Adipocyte (in vitro differentiated cells): ENCODE data around the gene PTPN6.

ENCODE experiments used
- DNase-seq: peaks from one replicate; pipeline ENCODE4 v3.0.0-alpha.2; 2015; ENCODE audit warnings: low read depth
- H3K27me3 ChIP-seq: replicated peaks from 2 replicates; pipeline ENCODE4 v1.7.0; 2013; ENCODE audit warnings: mild to moderate bottlenecking, low read length, moderate library complexity; ENCODE audit not compliant: control insufficient read depth, insufficient read depth
- H3K36me3 ChIP-seq: 2 replicates; pipeline ENCODE4 v1.7.0; 2013; ENCODE audit warnings: low read length, mild to moderate bottlenecking, moderate library complexity; ENCODE audit not compliant: control insufficient read depth, insufficient read depth, severe bottlenecking
- H3K4me1 ChIP-seq: 2 replicates; pipeline ENCODE4 v1.7.0; 2013; ENCODE audit warnings: mild to moderate bottlenecking, low read length, moderate library complexity; ENCODE audit not compliant: control insufficient read depth, insufficient read depth
- H3K4me3 ChIP-seq: 2 replicates; pipeline ENCODE4 v1.7.0; 2013; ENCODE audit warnings: mild to moderate bottlenecking, low read length, moderate library complexity
- H3K9ac ChIP-seq: 2 replicates; pipeline ENCODE4 v1.7.0; 2013; ENCODE audit warnings: mild to moderate bottlenecking, low read length, moderate library complexity
- H3K9me3 ChIP-seq: 2 replicates; pipeline ENCODE4 v1.7.0; 2013; ENCODE audit warnings: mild to moderate bottlenecking, low read length, moderate library complexity; ENCODE audit not compliant: control insufficient read depth

PTPN6 gene

GRCh38 chr12:6981152-6982052 is 30.2 kb downstream of the PTPN6 start:
- DNase-seq = no peak
- H3K9ac ChIP-seq = peak overlapping the region; percentile 18
- peaks cover 89% of the 10 kb centered on the region for H3K36me3 ChIP-seq
- H3K4me3 ChIP-seq = no peak overlapping the region
- no peaks in the 10 kb centered on the region for H3K27me3 ChIP-seq
- H3K4me1 ChIP-seq = peaks cover 12% of the 10 kb centered on the region
- no peaks in the 10 kb centered on the region for H3K9me3 ChIP-seq

DNA sequence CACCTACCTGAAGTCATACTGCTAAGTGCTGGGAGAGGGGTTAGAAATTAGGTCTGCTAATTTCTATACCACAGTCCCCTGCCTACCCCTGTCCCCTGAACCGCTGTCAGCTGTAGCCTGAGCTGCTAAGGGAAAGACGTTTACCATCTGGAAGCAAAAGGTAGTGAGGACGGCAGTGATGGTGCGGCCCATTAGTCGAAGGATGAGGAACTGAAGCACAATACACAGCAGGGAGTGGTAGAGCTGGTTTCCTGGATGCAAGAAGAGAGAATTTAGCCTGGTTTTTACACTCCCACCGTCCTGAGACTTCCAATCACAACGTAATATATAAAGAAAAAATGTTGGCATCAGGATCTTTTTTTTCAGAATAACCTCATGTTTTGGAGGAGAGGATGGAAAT is 31.4 kb downstream of the PTPN6 start:
- no peak for DNase-seq
- Histone ChIP-seq H3K36me3 (peaks cover 86% of the 10 kb centered on the region), H3K4me3 (no peak overlapping the region), H3K9ac (no peak overlapping the region), H3K9me3 (no peaks in the 10 kb centered on the region), H3K4me1 (peaks cover 12% of the 10 kb centered on the region), H3K27me3 (no peaks in the 10 kb centered on the region)

DNA sequence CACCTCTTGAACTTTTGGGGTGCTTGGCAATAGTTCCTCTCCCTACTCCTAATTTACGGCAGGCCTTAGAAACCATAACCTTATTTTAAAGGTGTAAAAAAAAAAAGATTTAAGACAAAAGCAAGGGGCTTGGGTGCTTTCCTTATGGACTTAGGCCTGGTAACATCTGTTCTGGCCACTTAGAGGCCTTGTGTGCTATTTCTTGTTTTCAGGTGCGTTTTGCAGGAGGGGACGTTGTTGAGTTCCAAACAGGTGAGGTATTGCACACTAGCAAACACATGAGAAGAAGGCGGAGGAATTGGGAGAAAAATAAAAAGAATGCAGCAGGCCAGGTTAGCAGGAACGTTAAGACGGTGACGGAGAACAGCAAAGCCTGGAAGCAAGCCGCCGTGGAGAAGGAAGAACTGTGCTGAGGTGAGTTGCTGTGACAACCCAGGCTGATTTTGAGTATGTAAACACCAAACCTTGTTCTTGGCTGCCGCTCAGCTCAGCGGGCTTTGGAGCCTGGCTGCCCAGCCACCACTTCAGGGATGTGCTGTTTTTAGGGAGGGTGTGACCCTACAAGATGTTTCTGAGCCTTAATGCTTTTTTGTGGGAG is 36.9 kb downstream of the PTPN6 start:
- H3K4me1 ChIP-seq = no peaks in the 10 kb centered on the region
- no peaks in the 10 kb centered on the region for H3K27me3 ChIP-seq
- no peak for DNase-seq
- no peak overlapping the region for H3K4me3 ChIP-seq
- no peaks in the 10 kb centered on the region for H3K9me3 ChIP-seq
- no peak overlapping the region for H3K9ac ChIP-seq
- peaks cover 51% of the 10 kb centered on the region for H3K36me3 ChIP-seq

- Histone ChIP-seq H3K4me3 (no peak overlapping the region), H3K36me3 (peaks cover 56% of the 10 kb centered on the region), H3K4me1 (peaks cover 21% of the 10 kb centered on the region), H3K9me3 (no peaks in the 10 kb centered on the region), H3K9ac (no peak overlapping the region), H3K27me3 (no peaks in the 10 kb centered on the region)
- peak; percentile 69 for DNase-seq
These were observed 44.9 kb downstream of the PTPN6 start for GRCh38 chr12:6996040-6996441.

GRCh38 chr12:6998715-6999451 is 47.7 kb downstream of the PTPN6 start:
- Histone ChIP-seq H3K9me3 (no peaks in the 10 kb centered on the region), H3K9ac (no peak overlapping the region), H3K36me3 (peaks cover 54% of the 10 kb centered on the region), H3K27me3 (no peaks in the 10 kb centered on the region), H3K4me1 (peaks cover 27% of the 10 kb centered on the region), H3K4me3 (no peak overlapping the region)
- DNase-seq = no peak

- Histone ChIP-seq H3K9me3 (no peaks in the 10 kb centered on the region), H3K4me1 (peaks cover 27% of the 10 kb centered on the region), H3K36me3 (peaks cover 46% of the 10 kb centered on the region), H3K27me3 (no peaks in the 10 kb centered on the region), H3K9ac (no peak overlapping the region), H3K4me3 (no peak overlapping the region)
- DNase-seq = no peak
These were observed 50.9 kb downstream of the PTPN6 start for GRCh38 chr12:7001921-7002591.

GRCh38 chr12:7004287-7004803 is 53.2 kb downstream of the PTPN6 start:
- H3K9ac ChIP-seq = no peak overlapping the region
- H3K27me3 ChIP-seq = no peaks in the 10 kb centered on the region
- no peak for DNase-seq
- H3K4me3 ChIP-seq = no peak overlapping the region
- H3K9me3 ChIP-seq = no peaks in the 10 kb centered on the region
- H3K4me1 ChIP-seq = peaks cover 36% of the 10 kb centered on the region
- peaks cover 27% of the 10 kb centered on the region for H3K36me3 ChIP-seq

- no peaks in the 10 kb centered on the region for H3K27me3 ChIP-seq
- H3K9me3 ChIP-seq = no peaks in the 10 kb centered on the region
- DNase-seq = no peak
- no peak overlapping the region for H3K4me3 ChIP-seq
- peaks cover 41% of the 10 kb centered on the region for H3K4me1 ChIP-seq
- peaks cover 23% of the 10 kb centered on the region for H3K36me3 ChIP-seq
- H3K9ac ChIP-seq = no peak overlapping the region
These were observed 53.7 kb downstream of the PTPN6 start for GRCh38 chr12:7004840-7005239.

DNA sequence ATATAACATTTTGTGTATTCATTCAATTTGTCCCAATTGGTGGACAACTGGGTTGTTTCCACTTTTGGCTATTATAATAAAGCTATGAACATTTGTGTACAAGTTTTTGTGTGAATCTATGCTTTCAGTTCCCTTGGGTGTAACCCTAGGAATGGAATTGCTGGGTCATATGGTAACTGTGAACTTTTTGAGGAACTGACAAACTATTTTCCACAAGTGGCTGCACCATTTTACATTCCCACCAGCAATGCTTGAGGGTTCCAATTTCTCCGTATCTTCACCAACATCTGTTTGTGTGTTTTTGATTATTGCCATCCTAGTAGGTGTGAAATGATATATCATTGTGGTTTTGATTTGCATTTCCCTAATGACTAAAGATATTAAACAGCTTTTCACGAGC is 54.2 kb downstream of the PTPN6 start:
- DNase-seq = no peak
- peaks cover 45% of the 10 kb centered on the region for H3K4me1 ChIP-seq
- no peaks in the 10 kb centered on the region for H3K27me3 ChIP-seq
- H3K9ac ChIP-seq = no peak overlapping the region
- H3K4me3 ChIP-seq = no peak overlapping the region
- H3K9me3 ChIP-seq = no peaks in the 10 kb centered on the region
- peaks cover 23% of the 10 kb centered on the region for H3K36me3 ChIP-seq

DNA sequence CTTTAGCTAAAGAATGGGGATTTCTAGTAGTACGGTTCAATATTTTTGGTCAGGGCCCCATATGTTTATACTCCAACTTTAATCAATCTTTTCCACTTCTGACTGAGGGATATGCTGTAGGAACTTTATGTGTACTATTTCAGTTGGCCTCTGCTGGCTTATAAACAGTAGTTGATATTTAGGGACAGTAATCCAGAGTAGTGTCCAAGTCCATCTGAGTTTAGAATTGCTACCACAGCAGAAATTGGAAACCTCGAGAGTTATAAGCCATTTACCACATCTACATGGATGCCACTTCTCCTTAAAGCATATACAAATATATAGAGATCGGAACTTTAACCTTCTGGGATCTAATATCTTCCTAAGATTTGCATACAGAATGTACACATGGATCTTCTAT is 55.5 kb downstream of the PTPN6 start:
- H3K4me3 ChIP-seq = no peak overlapping the region
- peaks cover 21% of the 10 kb centered on the region for H3K36me3 ChIP-seq
- no peak for DNase-seq
- H3K4me1 ChIP-seq = peaks cover 56% of the 10 kb centered on the region
- H3K9me3 ChIP-seq = no peaks in the 10 kb centered on the region
- H3K27me3 ChIP-seq = no peaks in the 10 kb centered on the region
- no peak overlapping the region for H3K9ac ChIP-seq
